HepG2 (cell line): Measurements from ENCODE around the gene ZNF581. TPM values are rescaled to one million over a fixed set of nuclear protein-coding genes. Genes with fewer than 3 reads are reported as not detected.

Source experiments
- ARNTL ChIP-seq: sonication (generic); formaldehyde crosslinking; IDR thresholded peaks from 2 replicates; pipeline ENCODE4 v1.4.0; 2020; ENCODE audit warnings: mild to moderate bottlenecking, missing genetic modification reagents
- IRX3 ChIP-seq: sonication (generic); formaldehyde crosslinking; IDR thresholded peaks from 2 replicates; pipeline ENCODE4 v1.8.1; 2023; ENCODE audit warnings: mild to moderate bottlenecking, low read depth, missing genetic modification reagents, borderline replicate concordance
- KDM2A ChIP-seq: sonication (generic); formaldehyde crosslinking; IDR thresholded peaks from 2 replicates; pipeline ENCODE4 v1.4.0; 2020; ENCODE audit warnings: low read depth, missing genetic modification reagents, borderline replicate concordance
- MATR3 ChIP-seq: sonication (generic); formaldehyde crosslinking; IDR thresholded peaks from 2 replicates; pipeline ENCODE4 v1.4.0; 2020; ENCODE audit warnings: missing genetic modification reagents
- RFXANK ChIP-seq: IDR thresholded peaks from 2 replicates; pipeline ENCODE4 v1.6.1; 2016
- SAP130 ChIP-seq: IDR thresholded peaks from 2 replicates; pipeline ENCODE4 v1.6.1; 2016; ENCODE audit warnings: low read depth
- SP1 ChIP-seq, 2 experiments: fragments of 450-650 bp in 1 of 2; sonication (generic) in 1 of 2; formaldehyde crosslinking in 1 of 2; IDR thresholded peaks; 2 replicates each; pipeline versions ENCODE4 v1.4.0 to v1.6.1; 2016 to 2020; ENCODE audit warnings: missing genetic modification reagents in 1 of 2
- TAF1 ChIP-seq: sonication (generic); formaldehyde crosslinking; IDR thresholded peaks from 2 replicates; pipeline ENCODE4 v1.4.0; 2020; ENCODE audit warnings: missing genetic modification reagents
- XRCC5 ChIP-seq: fragments of 200-400 bp; formaldehyde crosslinking; optimal IDR thresholded peaks from 2 replicates; pipeline ENCODE3; 2017; ENCODE audit warnings: mild to moderate bottlenecking, low read length
- ZNF317 ChIP-seq: sonication (generic); formaldehyde crosslinking; IDR thresholded peaks from 2 replicates; pipeline ENCODE4 v1.5.0; 2020; ENCODE audit warnings: mild to moderate bottlenecking, missing genetic modification reagents
- ZNF333 ChIP-seq: sonication (generic); formaldehyde crosslinking; IDR thresholded peaks from 2 replicates; pipeline ENCODE4 v1.4.0; 2020; ENCODE audit warnings: mild to moderate bottlenecking, missing genetic modification reagents, borderline replicate concordance
- ZNF510 ChIP-seq: sonication (generic); formaldehyde crosslinking; IDR thresholded peaks from 2 replicates; pipeline ENCODE4 v1.4.0; 2020; ENCODE audit warnings: low read depth, mild to moderate bottlenecking, missing genetic modification reagents
- polyA plus RNA-seq, 8 experiments: library from polyadenylated mRNA; depleted of rRNA in 3 of 8; stranded (reverse) in 7 of 8; unstranded in 1 of 8; fragments of >200 nt; fragmentation: Illumina TruSeq in 4 of 8; extraction: Trizol in 4 of 8; gene quantifications; 2 replicates each; pipeline versions ENCODE4 v1.2.1 to v1.2.3, GENCODE V29; 2011 to 2016; ENCODE audit warnings: low read depth in 4 of 8, missing spikeins in 1 of 8, mixed read lengths in 1 of 8; ENCODE audit not compliant: insufficient read depth in 1 of 8
- total RNA-seq, 5 experiments: library from RNA; depleted of rRNA; stranded (reverse); fragments of >200 nt; fragmentation: Illumina TruSeq; extraction: Trizol; gene quantifications; 2 replicates each; pipeline ENCODE4 v1.2.3, GENCODE V29; 2016; ENCODE audit warnings: low read depth in 1 of 5
- TF ChIP-seq, protein P1 (sequence below): sonication (generic); formaldehyde crosslinking; IDR thresholded peaks from 2 replicates; pipeline ENCODE4 v1.4.0; 2020; ENCODE audit warnings: missing genetic modification reagents
- TF ChIP-seq, protein P2 (sequence below): sonication (generic); formaldehyde crosslinking; IDR thresholded peaks from 2 replicates; pipeline ENCODE4 v1.4.0; 2020; ENCODE audit warnings: missing genetic modification reagents
- TF ChIP-seq, protein P3 (sequence below): sonication (generic); formaldehyde crosslinking; IDR thresholded peaks from 2 replicates; pipeline ENCODE4 v1.8.0; 2022; ENCODE audit warnings: missing genetic modification reagents, mild to moderate bottlenecking, inconsistent platforms, borderline replicate concordance
- TF ChIP-seq, protein P4 (sequence below), 2 experiments: IDR thresholded peaks; 2 replicates each; pipeline ENCODE4 v1.6.1; 2011 to 2012; ENCODE audit warnings: low read length in 2 of 2, borderline replicate concordance in 1 of 2, low read depth in 1 of 2, mild to moderate bottlenecking in 1 of 2, moderate library complexity in 1 of 2

Gene ZNF581
- total and polyA plus RNA-seq, 2 of the 13 experiments (the other 11 are each of a cell fraction or from before 2014, with no cell fraction given), result 19.6 to 49.5 TPM

DNA sequence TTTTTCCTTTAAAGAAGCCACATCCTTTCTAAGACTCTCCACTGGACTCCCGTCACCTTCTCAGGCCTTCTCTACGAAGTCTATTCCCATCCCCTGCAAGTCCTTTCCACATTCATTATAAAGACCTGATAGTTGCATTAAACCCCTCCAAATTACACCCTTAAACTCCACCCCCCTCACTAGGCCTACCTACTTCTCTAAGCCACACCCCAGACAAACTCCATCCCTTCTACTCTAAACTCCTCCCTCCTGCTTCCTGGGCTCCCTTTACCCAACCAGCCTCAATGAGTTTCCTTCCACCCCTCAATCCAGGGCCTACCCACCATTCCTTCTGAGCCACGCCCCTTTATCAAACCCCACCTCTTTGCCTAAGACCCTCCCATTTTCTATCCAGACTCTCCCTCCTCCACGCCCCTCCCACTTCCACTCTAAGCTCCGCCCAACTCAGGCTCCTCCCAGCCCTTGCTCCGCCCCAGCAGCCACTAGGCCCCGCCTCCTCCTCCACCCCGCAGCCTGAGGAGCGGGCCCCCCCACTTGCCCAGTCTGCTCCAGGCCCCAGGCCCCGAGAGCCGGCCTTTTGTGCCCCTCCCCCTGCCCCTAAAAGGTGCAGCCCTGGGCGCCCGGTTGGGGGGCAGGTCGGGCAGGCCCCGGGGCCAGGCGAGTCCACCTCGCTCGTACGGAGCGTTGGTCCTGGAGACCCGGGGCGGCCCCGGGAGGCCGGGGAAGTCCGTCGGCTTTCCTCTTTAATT lies 44.6 kb upstream of the ZNF581 start (continued):
- TF ChIP-seq ZNF333 (CRISPR knock-in tag), result no peak
- peak; percentile 47 for TF ChIP-seq XRCC5
- TF ChIP-seq ARNTL (CRISPR knock-in tag), result 0 out of 2 replicates have a peak, but pooled peaks have one; percentile 23
- TF ChIP-seq RFXANK, result peak; percentile 74; the same call in 1 of the 2 replicates
- TF ChIP-seq ZNF317 (CRISPR knock-in tag), result peak; percentile 52; the same call in 1 of the 2 replicates
- no peak for TF ChIP-seq MATR3 (CRISPR knock-in tag)
- TF ChIP-seq, protein P1, sequence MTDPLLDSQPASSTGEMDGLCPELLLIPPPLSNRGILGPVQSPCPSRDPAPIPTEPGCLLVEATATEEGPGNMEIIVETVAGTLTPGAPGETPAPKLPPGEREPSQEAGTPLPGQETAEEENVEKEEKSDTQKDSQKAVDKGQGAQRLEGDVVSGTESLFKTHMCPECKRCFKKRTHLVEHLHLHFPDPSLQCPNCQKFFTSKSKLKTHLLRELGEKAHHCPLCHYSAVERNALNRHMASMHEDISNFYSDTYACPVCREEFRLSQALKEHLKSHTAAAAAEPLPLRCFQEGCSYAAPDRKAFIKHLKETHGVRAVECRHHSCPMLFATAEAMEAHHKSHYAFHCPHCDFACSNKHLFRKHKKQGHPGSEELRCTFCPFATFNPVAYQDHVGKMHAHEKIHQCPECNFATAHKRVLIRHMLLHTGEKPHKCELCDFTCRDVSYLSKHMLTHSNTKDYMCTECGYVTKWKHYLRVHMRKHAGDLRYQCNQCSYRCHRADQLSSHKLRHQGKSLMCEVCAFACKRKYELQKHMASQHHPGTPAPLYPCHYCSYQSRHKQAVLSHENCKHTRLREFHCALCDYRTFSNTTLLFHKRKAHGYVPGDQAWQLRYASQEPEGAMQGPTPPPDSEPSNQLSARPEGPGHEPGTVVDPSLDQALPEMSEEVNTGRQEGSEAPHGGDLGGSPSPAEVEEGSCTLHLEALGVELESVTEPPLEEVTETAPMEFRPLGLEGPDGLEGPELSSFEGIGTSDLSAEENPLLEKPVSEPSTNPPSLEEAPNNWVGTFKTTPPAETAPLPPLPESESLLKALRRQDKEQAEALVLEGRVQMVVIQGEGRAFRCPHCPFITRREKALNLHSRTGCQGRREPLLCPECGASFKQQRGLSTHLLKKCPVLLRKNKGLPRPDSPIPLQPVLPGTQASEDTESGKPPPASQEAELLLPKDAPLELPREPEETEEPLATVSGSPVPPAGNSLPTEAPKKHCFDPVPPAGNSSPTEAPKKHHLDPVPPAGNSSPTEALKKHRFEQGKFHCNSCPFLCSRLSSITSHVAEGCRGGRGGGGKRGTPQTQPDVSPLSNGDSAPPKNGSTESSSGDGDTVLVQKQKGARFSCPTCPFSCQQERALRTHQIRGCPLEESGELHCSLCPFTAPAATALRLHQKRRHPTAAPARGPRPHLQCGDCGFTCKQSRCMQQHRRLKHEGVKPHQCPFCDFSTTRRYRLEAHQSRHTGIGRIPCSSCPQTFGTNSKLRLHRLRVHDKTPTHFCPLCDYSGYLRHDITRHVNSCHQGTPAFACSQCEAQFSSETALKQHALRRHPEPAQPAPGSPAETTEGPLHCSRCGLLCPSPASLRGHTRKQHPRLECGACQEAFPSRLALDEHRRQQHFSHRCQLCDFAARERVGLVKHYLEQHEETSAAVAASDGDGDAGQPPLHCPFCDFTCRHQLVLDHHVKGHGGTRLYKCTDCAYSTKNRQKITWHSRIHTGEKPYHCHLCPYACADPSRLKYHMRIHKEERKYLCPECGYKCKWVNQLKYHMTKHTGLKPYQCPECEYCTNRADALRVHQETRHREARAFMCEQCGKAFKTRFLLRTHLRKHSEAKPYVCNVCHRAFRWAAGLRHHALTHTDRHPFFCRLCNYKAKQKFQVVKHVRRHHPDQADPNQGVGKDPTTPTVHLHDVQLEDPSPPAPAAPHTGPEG, result peak; percentile 5; the same call in 1 of the 2 replicates
- TF ChIP-seq SAP130 (CRISPR knock-in tag), result peak; percentile 56; the same call in 1 of the 2 replicates
- TF ChIP-seq, protein P2, sequence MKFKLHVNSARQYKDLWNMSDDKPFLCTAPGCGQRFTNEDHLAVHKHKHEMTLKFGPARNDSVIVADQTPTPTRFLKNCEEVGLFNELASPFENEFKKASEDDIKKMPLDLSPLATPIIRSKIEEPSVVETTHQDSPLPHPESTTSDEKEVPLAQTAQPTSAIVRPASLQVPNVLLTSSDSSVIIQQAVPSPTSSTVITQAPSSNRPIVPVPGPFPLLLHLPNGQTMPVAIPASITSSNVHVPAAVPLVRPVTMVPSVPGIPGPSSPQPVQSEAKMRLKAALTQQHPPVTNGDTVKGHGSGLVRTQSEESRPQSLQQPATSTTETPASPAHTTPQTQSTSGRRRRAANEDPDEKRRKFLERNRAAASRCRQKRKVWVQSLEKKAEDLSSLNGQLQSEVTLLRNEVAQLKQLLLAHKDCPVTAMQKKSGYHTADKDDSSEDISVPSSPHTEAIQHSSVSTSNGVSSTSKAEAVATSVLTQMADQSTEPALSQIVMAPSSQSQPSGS, result peak; percentile 51; the same call in 1 of the 2 replicates
- peak; percentile 55; the same call in 1 of the 2 replicates for TF ChIP-seq SP1 (IDR thresholded peaks at IDR 0.05)
- peak; percentile 83 for TF ChIP-seq SP1 (CRISPR knock-in tag; IDR thresholded peaks at IDR 0.05)
- peak; percentile 64 for TF ChIP-seq KDM2A (CRISPR knock-in tag)
- TF ChIP-seq TAF1, result peak; percentile 83
- 0 out of 2 replicates have a peak, but pooled peaks have one; percentile 10 for TF ChIP-seq ZNF510 (CRISPR knock-in tag)
- TF ChIP-seq, protein P3, sequence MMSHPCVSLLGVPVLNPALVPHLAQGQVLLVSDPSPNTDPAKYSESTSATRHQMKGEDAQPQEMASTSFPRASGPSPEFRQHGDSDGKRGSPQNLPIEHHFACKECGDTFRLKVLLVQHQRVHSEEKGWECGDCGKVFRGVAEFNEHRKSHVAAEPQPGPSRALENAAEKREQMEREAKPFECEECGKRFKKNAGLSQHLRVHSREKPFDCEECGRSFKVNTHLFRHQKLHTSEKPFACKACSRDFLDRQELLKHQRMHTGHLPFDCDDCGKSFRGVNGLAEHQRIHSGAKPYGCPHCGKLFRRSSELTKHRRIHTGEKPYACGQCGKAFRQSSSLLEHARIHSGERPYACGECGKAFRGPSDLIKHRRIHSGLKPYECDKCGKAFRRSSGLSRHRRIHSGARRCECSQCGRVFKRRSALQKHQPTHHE, result peak; percentile 57
- TF ChIP-seq IRX3 (CRISPR knock-in tag), result peak; percentile 67; the same call in 1 of the 2 replicates
- TF ChIP-seq, protein P4, sequence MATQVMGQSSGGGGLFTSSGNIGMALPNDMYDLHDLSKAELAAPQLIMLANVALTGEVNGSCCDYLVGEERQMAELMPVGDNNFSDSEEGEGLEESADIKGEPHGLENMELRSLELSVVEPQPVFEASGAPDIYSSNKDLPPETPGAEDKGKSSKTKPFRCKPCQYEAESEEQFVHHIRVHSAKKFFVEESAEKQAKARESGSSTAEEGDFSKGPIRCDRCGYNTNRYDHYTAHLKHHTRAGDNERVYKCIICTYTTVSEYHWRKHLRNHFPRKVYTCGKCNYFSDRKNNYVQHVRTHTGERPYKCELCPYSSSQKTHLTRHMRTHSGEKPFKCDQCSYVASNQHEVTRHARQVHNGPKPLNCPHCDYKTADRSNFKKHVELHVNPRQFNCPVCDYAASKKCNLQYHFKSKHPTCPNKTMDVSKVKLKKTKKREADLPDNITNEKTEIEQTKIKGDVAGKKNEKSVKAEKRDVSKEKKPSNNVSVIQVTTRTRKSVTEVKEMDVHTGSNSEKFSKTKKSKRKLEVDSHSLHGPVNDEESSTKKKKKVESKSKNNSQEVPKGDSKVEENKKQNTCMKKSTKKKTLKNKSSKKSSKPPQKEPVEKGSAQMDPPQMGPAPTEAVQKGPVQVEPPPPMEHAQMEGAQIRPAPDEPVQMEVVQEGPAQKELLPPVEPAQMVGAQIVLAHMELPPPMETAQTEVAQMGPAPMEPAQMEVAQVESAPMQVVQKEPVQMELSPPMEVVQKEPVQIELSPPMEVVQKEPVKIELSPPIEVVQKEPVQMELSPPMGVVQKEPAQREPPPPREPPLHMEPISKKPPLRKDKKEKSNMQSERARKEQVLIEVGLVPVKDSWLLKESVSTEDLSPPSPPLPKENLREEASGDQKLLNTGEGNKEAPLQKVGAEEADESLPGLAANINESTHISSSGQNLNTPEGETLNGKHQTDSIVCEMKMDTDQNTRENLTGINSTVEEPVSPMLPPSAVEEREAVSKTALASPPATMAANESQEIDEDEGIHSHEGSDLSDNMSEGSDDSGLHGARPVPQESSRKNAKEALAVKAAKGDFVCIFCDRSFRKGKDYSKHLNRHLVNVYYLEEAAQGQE (IDR thresholded peaks at IDR 0.05; ENCODE audit: borderline replicate concordance in 1 of 2, low read depth in 1 of 2, low read length in 2 of 2), result peak in 1 of 2 experiments; percentile 40; a peak in 1 of 4 replicates
